Activated CD4-positive, alpha-beta T cell treated with anti-CD3 and anti-CD28 coated beads, Interleukin-2, amount 50 U/mL, for 1 hour (primary cell): ENCODE data around the gene TIGD3.

Experiments
- DNase-seq: peaks from one replicate; pipeline ENCODE4 v3.0.0-alpha.2; 2020

The TIGD3 gene

DNA sequence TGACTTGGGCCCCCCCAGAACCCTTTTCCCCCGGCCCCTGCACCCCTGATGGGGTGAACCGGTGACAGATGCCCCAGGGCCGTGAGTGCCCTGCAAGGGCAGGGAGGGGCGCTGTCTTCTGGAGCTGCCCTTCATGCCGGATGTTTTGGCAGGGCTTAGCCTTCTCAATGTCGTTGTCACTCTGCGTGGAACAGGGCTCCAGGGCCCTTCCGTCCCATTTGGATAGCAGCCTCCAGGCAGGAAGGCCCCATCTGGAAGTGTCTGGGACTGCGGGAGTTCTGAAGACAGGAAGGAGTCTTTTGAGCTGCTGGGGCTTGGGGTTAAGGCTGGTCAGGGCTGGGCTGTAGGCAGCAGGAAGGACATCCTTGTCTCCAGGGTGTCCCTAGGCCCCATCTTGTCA is 36.4 kb downstream of the TIGD3 start:
- no peak for DNase-seq

DNA sequence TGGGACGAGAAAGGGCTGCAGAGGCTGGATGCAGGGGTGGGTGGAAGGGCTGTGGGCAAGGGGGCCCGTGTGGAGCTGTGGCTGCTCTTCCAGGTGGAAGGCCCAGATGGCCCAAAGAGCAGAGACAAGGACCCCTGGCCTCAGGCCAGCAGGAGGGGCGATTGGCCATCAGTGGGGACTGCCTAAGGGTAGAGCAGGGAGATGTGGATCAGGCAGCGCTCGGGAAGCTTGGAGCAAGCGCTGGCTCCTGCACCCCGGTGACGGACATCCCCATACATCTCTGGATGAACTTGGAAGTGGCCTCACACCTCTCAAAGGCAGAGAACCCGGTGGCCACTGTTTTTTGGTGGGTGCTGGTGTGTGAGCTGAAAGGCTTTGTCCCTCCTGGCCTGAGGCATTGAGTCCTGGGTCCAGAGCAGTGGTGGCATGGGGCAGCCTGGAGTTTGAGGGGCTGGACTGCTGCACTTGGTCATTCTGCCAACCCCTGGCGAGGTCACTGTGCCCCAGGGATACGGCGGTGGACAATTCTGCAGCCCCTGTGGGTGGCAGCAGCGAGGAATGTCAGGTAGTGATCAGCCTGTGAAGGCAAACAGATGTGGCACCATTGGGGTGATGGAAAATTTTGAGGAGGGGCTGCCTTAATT is 37.8 kb downstream of the TIGD3 start:
- no peak for DNase-seq

DNA sequence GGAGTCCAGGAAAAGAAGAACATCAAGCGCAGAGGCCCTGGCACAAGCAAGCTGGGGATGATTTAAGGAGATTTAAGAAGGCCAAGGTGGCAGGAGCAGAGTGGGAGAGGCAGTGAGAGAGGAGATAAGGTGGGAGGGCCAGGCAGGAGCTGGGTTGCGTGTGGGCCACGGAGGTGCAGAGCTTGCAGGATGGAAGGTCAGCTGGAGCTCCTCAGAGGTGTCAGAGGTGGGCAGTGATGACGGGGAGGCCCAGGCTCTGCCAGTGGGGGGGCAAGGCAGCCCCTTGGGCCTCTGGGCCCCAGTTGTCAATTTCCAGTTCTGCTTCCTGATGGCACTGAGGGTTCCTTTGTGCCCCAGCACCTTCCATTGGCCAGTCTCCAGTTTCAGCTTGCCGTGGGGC is 38.3 kb downstream of the TIGD3 start:
- DNase-seq: no peak

- no peak for DNase-seq
Measured at GRCh38 chr11:65393513-65394079, 39.0 kb downstream of the TIGD3 start.

- no peak for DNase-seq
Measured at GRCh38 chr11:65394125-65394536, 39.6 kb downstream of the TIGD3 start.

GRCh38 chr11:65395961-65396530 is 41.5 kb downstream of the TIGD3 start:
- no peak for DNase-seq

GRCh38 chr11:65396769-65397745 is 42.5 kb downstream of the TIGD3 start:
- no peak for DNase-seq

DNA sequence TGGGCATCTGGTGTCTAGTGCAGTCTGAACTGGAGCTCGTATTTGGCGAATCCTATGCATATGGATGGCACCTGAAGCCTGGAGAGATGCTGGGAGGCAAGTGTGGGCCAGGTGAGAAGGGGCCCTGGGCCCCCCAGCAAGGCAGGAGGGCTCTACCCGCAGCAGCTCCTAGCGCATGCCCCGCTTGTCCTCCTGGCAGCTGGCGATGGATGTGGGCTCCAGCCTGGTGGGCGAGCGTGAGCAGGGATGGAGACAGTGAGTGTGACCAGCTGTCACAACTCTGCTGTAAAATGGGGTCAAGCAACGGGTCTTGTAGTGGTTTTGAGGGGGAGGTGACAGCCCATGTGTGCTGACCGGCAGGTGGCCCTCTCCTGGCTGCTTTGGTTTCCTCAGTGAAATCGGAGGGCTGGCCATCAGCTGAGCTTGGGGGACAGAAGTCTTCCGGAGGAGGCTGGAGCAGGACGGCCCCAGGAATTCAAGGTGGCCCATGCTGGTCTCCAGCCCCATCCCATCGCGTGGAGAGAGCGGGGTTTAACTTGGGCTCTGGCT is 43.9 kb downstream of the TIGD3 start:
- DNase-seq: no peak

DNA sequence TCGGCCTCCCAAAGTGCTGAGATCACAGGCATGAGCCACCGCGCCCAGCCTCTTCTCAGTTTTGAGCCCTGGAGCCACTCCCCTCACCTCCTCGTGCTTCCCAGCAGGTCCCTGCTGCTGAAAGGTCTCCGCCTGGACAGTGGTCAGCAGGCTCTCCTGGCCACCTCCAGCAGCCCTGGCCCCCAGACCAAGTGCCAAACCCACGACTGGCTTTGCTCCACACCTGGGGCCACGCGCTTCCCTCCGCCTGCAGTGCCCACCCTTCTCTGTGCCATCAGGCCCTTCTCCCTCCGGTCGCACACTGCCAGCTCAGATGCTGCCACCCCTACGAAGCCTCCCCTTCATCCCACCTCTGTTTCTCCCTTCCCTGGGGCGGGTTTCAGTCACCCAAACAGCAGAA is 44.7 kb downstream of the TIGD3 start:
- no peak for DNase-seq

- DNase-seq: no peak
Measured at GRCh38 chr11:65399845-65400244, 45.3 kb downstream of the TIGD3 start.

- no peak for DNase-seq
Measured at GRCh38 chr11:65400307-65401072, 45.9 kb downstream of the TIGD3 start.

GRCh38 chr11:65401073-65401802 is 46.7 kb downstream of the TIGD3 start:
- no peak for DNase-seq

GRCh38 chr11:65401803-65402248 is 47.3 kb downstream of the TIGD3 start:
- no peak for DNase-seq

- no peak for DNase-seq
Measured at GRCh38 chr11:65402790-65403189, 48.2 kb downstream of the TIGD3 start.

DNA sequence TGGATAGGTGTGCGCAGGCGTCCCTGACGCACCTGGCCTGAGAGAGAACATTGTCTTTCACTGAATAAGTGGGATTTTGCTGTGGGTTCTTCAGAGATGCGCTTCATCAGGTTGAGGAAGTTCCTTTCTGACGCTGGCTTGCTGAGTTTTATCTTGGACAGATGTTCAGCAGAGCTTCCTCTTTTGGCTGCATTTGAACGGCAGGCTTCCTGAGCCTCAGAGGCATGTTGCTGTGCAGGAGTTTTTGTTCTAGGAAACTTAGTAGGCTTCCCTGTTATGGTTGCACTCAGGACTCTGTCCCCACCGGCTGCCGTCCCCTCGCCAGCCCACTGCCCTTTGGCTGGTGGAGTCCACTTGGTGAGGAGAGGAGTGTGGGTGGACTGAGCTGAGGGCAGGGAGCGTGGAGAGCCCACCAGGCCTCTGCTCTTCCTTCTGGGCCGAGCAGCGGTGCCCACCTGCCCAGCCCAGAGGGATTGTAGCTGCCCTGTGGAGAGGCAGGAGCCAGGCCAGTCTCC is 49.1 kb downstream of the TIGD3 start:
- no peak for DNase-seq

DNA sequence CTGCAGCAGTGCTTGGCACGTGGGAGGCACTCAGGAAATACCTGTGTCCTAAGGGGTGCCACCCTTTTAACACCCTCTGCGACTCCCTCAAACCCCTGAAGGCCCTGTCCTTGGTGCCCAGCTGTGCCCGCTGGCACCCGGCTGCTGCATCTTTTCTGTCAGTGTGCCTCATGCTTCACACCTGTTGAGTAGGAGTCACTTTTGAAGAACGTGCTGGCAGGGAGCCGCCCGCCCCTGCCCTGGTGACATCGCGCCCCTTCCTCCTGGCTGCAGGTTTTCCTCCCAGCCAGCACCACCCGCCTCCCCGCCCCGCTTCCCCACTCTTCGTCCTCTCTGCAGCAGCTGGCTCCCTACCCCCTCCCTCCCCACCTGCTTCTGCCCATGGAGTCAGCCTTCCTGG is 49.7 kb downstream of the TIGD3 start:
- no peak for DNase-seq

DNA sequence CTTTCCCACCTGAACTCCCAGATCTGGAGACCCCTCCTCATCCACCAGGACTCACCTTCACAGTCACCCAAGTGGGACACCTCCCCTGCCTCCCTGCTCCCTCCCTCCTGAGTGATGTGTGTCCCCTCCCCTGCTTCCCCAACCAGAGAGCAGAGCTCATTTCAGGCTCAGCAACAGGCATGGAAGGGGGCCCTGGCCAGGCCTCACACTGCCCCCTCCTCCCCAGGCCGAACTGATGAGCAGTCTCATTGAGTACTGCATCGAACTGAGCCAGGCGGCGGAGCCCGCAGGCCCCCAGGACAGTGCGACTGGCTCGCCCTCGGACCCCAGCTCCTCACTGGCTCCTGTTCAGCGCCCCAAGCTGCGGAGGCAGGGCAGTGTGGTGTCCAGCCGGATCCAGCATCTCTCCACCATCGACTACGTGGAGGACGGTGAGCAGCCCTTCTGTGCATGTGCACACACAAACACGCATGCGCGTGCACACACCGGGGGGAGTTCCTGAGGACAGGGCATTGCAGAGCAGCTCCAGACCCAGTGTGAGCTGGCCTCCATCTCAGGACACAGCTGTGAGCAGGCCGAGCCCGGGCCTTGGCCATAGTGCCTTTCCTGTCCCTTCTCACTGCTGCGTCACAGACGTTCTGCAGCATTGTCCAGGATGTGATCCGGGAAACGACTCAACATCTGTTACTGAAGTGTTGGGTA is 50.2 kb downstream of the TIGD3 start:
- DNase-seq: no peak
